Endothelial cell of hepatic sinusoid (primary cell): Measurements from ENCODE around the gene FAM9B.

ENCODE experiments used
- in situ Hi-C: cut with HindIII; loops from 2 replicates; pipeline ENCODE4 v1.10.0; 2017; ENCODE audit warnings: low sequenced_read_pairs

FAM9B gene

GRCh38 chrX:8981723-8982122 is 52.2 kb downstream of the FAM9B start:
- in situ Hi-C loops: no loop called here

- in situ Hi-C loops: no loop called here
Measured at GRCh38 chrX:8980756-8981155, 53.2 kb downstream of the FAM9B start.
